ENCODE results near the gene POTEH. TPM values are rescaled to one million over a fixed set of nuclear protein-coding genes. Genes with fewer than 3 reads are reported as not detected.
"Not testable (repeated sequence)": the region's sequence is repeated elsewhere in the genome, so short reads cannot be mapped to it uniquely, and the experiment has no call there.

POTEH gene
- total RNA-seq, 1 donor from 2014 or later, result not detected

DNA sequence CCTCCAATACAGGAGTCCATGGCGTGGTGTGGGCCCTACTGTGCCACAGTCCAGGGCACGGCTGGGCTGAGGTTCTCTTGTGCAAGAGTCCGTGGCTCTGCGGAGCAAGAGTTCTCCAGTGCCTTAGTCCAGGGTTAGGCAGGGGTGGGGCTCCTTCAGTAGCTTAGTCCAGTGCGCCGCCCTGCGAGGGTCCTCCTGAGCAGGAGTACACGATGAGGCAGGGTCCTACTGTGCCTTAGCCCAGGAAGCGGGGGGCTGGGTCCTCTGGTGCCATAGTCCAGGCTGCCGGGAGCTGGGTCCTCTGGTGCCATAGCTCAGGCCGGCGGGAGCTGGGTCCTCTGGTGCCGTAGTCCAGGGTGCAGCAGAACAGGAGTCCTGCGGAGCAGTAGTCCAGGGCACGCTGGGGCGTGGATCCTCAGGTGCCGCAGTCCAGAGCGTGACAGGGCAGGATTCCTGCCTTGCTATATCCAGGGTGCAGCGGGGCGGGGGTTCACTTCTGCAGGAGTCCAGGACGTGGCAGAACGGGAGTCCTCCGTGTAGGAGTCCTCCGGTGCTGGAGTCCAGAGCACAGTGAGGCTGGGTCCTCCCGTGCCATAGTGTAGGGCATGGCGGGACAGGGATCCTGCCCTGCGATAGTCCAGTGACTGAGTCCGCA, 69.7 kb downstream of the POTEH start:
- H3K27me3 ChIP-seq (ENCODE audit: low read depth); intact Hi-C loops (cut with DNase I); H3K9me3 ChIP-seq; H3K4me3 ChIP-seq; DNase-seq; H3K27ac ChIP-seq; H3K4me1 ChIP-seq; H3K36me3 ChIP-seq: not testable (repeated sequence)
- peak in 1 of 2 donors; percentile 34 for ATAC-seq

DNA sequence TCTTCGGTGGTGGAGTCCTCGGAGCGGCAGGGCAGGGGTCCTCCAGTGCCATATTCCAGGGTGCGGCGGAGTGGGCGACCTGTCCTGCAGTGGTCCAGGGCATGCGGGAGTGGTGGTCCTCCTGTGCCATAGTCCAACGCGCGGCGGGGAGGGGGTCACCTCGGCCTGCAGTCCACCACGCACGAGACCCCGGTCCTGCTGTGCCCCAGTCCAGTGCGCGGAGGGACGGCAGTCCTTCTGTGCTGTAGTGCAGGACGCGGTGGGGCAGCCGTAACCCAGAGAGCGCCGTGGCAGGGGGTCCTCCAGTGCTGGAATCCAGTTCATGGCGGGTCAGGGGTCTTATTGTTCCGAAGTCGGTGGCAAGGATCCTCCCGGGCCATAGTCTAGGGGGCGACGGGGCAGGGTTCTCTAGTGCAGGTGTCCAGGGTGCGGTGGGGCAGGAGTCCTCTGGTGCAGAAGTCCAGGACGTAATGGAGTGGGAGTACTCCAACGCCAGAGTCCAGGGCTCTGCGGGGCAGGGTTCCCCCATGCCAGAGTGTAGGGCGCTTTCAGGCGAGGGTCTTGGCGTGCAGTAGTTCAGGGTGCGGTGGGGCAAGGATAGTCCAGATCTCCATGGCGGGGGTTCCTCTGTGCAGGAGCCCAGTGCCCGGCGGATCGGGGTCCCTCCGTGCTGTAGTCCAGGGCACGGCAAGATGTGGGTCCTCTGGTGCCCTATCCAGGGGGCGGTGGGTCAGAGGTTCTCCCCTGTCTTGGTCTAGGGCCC, 70.7 kb downstream of the POTEH start:
- peak in 1 of 2 donors; percentile 9 for ATAC-seq
- intact Hi-C loops (cut with DNase I), result not testable (repeated sequence)

DNA sequence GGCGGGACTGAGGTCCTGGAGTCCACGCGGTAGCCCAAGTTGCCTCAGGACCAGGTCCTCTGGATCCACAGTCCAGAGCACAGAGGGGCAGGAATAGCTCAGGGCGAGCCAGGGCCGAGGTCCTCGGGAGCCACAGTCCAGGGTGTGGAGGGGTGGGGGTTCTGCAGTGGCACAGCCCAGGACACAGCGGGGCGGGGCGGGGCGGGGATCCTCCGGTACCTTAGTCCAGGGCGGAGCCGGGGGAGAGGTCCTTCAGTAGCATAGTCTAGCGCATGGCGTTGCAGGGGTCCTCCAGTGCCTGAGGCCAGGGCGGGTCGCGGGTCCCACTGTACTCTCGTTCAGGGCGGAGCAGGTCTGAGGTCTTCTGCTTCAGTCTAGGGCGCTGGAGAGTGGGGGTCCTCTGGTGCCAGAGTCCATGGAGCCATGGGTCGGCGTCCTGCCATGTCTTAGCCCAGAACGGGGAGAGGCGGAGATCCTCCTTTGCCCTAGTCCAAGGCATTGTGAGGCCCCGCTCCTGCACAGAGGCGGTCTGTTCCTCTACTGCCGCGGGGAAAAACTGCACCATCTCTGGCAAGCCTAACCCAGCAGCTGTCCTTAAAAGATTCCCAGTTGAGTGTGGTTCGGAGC, 71.4 kb downstream of the POTEH start:
- intact Hi-C loops (cut with DNase I); H3K36me3 ChIP-seq; H3K4me1 ChIP-seq; H3K9me3 ChIP-seq; H3K4me3 ChIP-seq; H3K27ac ChIP-seq; H3K27me3 ChIP-seq (ENCODE audit: low read depth): not testable (repeated sequence)
- peak; percentile 54 to 59 for ATAC-seq
- peak; percentile 21 for DNase-seq

More for the DNA sequence above, 70.7 kb downstream of the POTEH start:
- H3K4me3 ChIP-seq; DNase-seq; H3K27me3 ChIP-seq (ENCODE audit: low read depth); H3K27ac ChIP-seq; H3K4me1 ChIP-seq; H3K9me3 ChIP-seq; H3K36me3 ChIP-seq: not testable (repeated sequence)

DNA sequence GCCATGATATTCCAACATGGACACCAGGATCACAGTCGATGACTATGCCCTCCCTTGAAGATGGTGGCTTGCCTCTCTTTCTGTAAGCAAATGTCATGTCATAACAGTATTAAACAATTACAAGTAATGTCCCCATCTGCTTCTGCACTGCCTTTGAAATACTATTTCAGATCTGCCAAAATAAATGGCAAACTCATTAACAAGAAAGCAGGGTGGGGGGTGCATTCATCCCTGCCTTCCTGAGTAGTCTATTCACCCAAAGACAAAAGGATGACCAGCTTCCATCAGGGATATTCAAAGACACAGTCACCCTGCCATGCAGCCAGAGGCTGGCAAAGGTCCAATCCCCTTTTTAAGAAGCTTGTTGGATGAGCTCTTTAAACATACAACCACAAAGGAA, 73.7 kb downstream of the POTEH start:
- H3K36me3 ChIP-seq; H3K4me1 ChIP-seq; H3K4me3 ChIP-seq; intact Hi-C loops (cut with DNase I); H3K27me3 ChIP-seq (ENCODE audit: low read depth); H3K27ac ChIP-seq; ATAC-seq; H3K9me3 ChIP-seq; DNase-seq: not testable (repeated sequence)

Other genes with a start within 250 kb of the POTEH start
- gene OR11H1, start 161.8 kb upstream of the POTEH start, total RNA-seq, result not detected

All from lower lobe of right lung (tissue), 2 donors.